ENCODE results near the gene ICE2. TPM values are rescaled to one million over a fixed set of nuclear protein-coding genes. Genes with fewer than 3 reads are reported as not detected.

ICE2 gene
- total RNA-seq, 6 experiments from 2014 or later = 29.3 to 36.9 (median 33.8) TPM

GRCh38 chr15:60514261-60514881 is 35.4 kb upstream of the ICE2 start:
- Mint-ChIP-seq H3K36me3 (ENCODE audit: low read depth) (no peaks in the 10 kb centered on the region; the same call in 1 of the 2 replicates), H3K9me3 (no peaks in the 10 kb centered on the region), H3K4me3 (no peak overlapping the region), H3K27ac (no peak overlapping the region), H3K27me3 (ENCODE audit: insufficient read depth) (no peaks in the 10 kb centered on the region), H3K4me1 (ENCODE audit: low read depth) (peaks cover 11% of the 10 kb centered on the region)
- DNase-seq = no peak
- TF ChIP-seq, protein P1, sequence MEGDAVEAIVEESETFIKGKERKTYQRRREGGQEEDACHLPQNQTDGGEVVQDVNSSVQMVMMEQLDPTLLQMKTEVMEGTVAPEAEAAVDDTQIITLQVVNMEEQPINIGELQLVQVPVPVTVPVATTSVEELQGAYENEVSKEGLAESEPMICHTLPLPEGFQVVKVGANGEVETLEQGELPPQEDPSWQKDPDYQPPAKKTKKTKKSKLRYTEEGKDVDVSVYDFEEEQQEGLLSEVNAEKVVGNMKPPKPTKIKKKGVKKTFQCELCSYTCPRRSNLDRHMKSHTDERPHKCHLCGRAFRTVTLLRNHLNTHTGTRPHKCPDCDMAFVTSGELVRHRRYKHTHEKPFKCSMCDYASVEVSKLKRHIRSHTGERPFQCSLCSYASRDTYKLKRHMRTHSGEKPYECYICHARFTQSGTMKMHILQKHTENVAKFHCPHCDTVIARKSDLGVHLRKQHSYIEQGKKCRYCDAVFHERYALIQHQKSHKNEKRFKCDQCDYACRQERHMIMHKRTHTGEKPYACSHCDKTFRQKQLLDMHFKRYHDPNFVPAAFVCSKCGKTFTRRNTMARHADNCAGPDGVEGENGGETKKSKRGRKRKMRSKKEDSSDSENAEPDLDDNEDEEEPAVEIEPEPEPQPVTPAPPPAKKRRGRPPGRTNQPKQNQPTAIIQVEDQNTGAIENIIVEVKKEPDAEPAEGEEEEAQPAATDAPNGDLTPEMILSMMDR (IDR thresholded peaks at IDR 0.05) = no peak

GRCh38 chr15:60513676-60514075 is 34.7 kb upstream of the ICE2 start:
- TF ChIP-seq, protein P1 (IDR thresholded peaks at IDR 0.05) = no peak
- no peak overlapping the region for H3K27ac Mint-ChIP-seq

GRCh38 chr15:60512937-60513336 is 34.0 kb upstream of the ICE2 start:
- H3K27ac Mint-ChIP-seq = no peak overlapping the region
- no peaks in the 10 kb centered on the region; the same call in 1 of the 2 replicates for H3K36me3 Mint-ChIP-seq (ENCODE audit: low read depth)
- no peak for DNase-seq
- peaks cover 5% of the 10 kb centered on the region for H3K4me1 Mint-ChIP-seq (ENCODE audit: low read depth)
- H3K4me3 Mint-ChIP-seq = no peak overlapping the region
- no peaks in the 10 kb centered on the region for H3K27me3 Mint-ChIP-seq (ENCODE audit: insufficient read depth)
- H3K9me3 Mint-ChIP-seq = no peaks in the 10 kb centered on the region
- TF ChIP-seq, protein P1 (IDR thresholded peaks at IDR 0.05) = no peak

More at GRCh38 chr15:60513676-60514075, 34.7 kb upstream of the ICE2 start:
- peaks cover 4% of the 10 kb centered on the region; the same call in 1 of the 2 replicates for H3K4me1 Mint-ChIP-seq (ENCODE audit: low read depth)
- H3K9me3 Mint-ChIP-seq = no peaks in the 10 kb centered on the region
- no peaks in the 10 kb centered on the region; the same call in 1 of the 2 replicates for H3K36me3 Mint-ChIP-seq (ENCODE audit: low read depth)
- H3K4me3 Mint-ChIP-seq = no peak overlapping the region
- H3K27me3 Mint-ChIP-seq (ENCODE audit: insufficient read depth) = no peaks in the 10 kb centered on the region
- DNase-seq = no peak

- Mint-ChIP-seq H3K4me3 (no peak overlapping the region), H3K27ac (no peak overlapping the region), H3K27me3 (ENCODE audit: insufficient read depth) (peaks cover 3% of the 10 kb centered on the region; the same call in 1 of the 2 replicates), H3K36me3 (ENCODE audit: low read depth) (no peaks in the 10 kb centered on the region; the same call in 1 of the 2 replicates), H3K4me1 (ENCODE audit: low read depth) (peaks cover 13% of the 10 kb centered on the region), H3K9me3 (no peaks in the 10 kb centered on the region)
- DNase-seq = no peak
- TF ChIP-seq, protein P1 (IDR thresholded peaks at IDR 0.05) = no peak
Measured at GRCh38 chr15:60511351-60512031, 32.5 kb upstream of the ICE2 start.

GRCh38 chr15:60510006-60510405 is 31.1 kb upstream of the ICE2 start:
- Mint-ChIP-seq H3K27me3 (ENCODE audit: insufficient read depth) (peaks cover 3% of the 10 kb centered on the region), H3K4me1 (ENCODE audit: low read depth) (peaks cover 13% of the 10 kb centered on the region), H3K9me3 (no peaks in the 10 kb centered on the region), H3K36me3 (ENCODE audit: low read depth) (no peaks in the 10 kb centered on the region; the same call in 1 of the 2 replicates), H3K4me3 (no peak overlapping the region), H3K27ac (no peak overlapping the region)
- no peak for DNase-seq
- TF ChIP-seq, protein P1 (IDR thresholded peaks at IDR 0.05) = no peak

Measured in HFFc6 (cell line).